NCI-H128 (cell line): ENCODE results near the gene C7.
"Not testable (repeated sequence)": the region's sequence is repeated elsewhere in the genome, so short reads cannot be mapped to it uniquely, and the experiment has no call there.

Experiments
- DNase-seq: peaks from one replicate; lab custom pipeline; 2025; ENCODE audit not compliant: unreplicated experiment; lab: John Stamatoyannopoulos, UW

Gene C7

GRCh38 chr5:40988746-40989510 lies 79.6 kb downstream of the C7 start:
- no peak for DNase-seq

DNA sequence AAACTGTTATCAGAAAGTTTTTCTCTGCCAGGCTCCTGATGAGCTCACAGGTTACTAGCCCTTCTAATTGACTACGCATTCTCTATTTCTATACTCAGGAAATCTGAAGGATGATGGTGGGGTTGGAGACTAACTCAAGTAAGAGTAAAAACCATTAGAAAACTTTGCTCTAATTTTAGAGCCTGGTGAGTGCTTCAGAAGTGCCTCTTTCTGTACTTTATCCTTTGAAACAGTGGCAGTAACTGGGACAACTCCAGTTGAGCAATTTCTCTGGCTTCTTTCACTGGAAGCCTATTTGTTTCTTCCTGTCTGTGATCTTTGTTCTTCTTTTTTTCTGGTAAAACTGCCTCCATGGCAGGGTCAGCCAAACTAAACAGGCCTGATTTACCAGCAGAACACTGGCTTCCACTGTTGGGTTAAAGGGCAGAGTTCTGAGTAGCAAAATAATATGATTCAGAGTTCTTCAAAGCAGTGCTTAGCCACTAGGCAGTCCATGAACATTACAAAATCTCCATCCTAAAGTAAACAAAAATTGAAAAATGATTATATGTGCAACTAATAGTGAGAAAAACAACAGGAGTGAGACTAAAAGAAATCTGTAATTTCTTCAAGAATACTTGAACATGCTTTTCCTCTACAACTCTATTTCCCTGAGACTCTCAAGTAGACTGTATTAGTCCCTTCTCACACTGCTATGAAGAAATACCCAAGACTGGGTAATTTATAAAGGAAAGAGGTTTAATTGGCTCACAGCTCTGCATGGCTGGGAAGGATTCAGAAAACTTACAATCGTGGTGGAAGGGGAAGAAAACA lies 82.1 kb downstream of the C7 start:
- DNase-seq: no peak

DNA sequence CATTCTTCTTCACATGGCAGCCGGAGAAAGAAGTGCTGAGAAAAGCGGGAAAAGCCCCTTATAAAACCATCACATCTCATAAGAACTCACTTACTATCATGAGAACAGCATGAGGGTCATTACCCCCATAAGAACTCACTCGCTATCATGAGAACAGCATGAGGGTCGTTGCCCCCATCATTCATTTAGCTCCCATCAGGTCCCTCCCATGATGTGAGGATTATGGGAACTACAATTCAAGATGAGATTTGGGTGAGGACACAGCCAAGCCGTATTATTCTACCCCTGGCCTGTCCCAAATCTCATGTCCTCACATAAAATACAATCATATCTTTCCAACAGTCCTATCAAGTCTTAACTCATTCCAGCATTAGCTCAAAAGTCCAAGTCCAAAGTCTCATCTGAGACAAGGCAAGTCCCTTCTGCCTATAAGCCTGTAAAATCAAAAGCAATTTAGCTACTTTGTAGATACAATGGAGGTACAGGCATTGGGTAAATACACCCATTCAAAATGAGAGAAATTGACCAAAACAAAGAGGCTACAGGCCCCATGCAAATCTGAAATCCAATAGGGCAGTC lies 82.8 kb downstream of the C7 start:
- no peak for DNase-seq

DNA sequence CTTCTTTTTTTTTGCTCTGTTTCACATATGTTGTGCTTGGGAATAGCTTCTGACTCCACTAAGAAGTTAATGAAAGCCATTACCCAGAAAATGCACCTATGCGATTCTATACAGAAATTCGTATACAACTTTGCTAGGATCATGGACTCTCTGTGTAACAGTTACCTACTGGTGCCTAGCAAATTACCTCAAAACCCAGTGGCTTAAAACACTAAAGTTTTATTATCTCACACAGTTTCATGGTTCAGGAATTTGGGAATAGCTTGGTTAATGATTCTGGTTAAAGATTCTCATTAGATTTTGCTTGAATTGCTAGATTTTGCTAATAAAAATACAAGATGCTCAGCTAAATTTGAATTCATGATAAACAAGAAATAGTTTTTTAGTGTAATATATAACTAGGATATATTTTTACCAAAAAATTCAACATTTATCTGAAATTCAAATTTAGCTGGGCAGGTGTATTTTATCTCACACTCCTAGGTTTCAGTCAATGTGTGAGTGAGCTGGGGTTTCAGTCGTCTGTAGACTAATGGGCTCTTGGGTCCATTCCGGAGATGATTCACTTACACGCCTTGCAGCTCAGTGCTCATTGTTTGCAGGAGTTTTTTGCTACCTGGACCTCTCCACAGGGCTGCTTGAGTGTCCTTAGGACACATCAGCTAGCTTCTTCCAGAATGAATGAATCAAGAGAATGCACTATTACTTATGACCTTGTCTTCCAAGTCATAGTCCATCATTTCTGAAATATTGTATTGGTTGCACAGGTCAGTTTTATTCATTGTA lies 86.7 kb downstream of the C7 start:
- DNase-seq: no peak

GRCh38 chr5:40999142-40999541 lies 89.8 kb downstream of the C7 start:
- no peak for DNase-seq

GRCh38 chr5:40999966-41000365 lies 90.7 kb downstream of the C7 start:
- DNase-seq: no peak

GRCh38 chr5:41003670-41004376 lies 94.5 kb downstream of the C7 start:
- DNase-seq: no peak

DNA sequence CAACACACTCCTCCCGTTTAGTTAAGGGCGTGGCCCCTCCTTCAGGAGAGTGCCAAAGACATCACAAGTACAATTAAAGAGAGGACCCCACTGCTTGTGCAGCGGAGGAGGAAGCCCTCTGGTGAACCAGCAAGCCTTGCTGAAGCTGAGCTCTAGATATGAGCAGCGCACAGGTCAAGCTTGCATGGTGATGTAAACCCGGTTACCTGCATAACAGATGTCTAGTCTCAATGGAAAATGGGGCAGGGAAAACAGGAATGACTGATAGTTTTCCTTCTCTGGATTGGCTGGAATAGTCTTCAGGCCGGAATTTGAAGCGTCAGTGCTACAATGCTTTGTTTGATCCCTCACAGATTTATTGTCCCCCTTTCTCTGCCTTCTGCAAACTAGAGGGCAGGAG lies 95.6 kb downstream of the C7 start:
- no peak for DNase-seq

GRCh38 chr5:41009232-41009631 lies 99.9 kb downstream of the C7 start:
- DNase-seq: no peak

GRCh38 chr5:41010572-41010971 lies 101.3 kb downstream of the C7 start:
- DNase-seq: no peak

GRCh38 chr5:41012318-41012717 lies 103.0 kb downstream of the C7 start:
- no peak for DNase-seq

DNA sequence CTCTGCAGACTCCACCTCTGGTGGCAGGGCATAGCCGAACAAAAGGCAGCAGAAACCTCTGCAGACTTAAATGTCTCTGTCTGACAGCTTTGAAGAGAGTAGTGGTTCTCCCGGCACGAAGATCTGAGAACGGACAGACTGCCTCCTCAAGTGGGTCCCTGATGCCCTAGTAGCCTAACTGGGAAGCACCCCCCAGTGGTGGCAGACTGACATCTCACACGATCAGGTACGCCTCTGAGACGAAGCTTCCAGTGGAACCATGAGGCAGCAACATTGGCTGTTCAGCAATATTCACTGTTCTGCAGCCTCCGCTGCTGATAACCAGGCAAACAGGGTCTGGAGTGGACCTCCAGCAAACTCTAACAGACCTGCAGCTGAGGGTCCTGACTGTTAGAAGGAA lies 113.3 kb downstream of the C7 start:
- not testable (repeated sequence) for DNase-seq
